K562 treated with DMSO at 1 percent for 12 hours (cell line): ENCODE measurements around the gene PSMB11. TPM values are rescaled to one million over a fixed set of nuclear protein-coding genes. Genes with fewer than 3 reads are reported as not detected.

Experiments used
- total RNA-seq: library from RNA; unstranded; fragments of 300-600 nt; gene quantifications from 2 replicates; pipeline ENCODE4 v1.2.3, GENCODE V29; 2022; ENCODE audit not compliant: insufficient read depth

The PSMB11 gene, protein sequence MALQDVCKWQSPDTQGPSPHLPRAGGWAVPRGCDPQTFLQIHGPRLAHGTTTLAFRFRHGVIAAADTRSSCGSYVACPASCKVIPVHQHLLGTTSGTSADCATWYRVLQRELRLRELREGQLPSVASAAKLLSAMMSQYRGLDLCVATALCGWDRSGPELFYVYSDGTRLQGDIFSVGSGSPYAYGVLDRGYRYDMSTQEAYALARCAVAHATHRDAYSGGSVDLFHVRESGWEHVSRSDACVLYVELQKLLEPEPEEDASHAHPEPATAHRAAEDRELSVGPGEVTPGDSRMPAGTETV
- not detected in 2 replicates for total RNA-seq

GRCh38 chr14:23042162-23042965 is at the start of gene PSMB11:
PSMB11 (plus strand) TSS chr14:23042212; CDS start chr14:23042226, 14 bp downstream.

DNA sequence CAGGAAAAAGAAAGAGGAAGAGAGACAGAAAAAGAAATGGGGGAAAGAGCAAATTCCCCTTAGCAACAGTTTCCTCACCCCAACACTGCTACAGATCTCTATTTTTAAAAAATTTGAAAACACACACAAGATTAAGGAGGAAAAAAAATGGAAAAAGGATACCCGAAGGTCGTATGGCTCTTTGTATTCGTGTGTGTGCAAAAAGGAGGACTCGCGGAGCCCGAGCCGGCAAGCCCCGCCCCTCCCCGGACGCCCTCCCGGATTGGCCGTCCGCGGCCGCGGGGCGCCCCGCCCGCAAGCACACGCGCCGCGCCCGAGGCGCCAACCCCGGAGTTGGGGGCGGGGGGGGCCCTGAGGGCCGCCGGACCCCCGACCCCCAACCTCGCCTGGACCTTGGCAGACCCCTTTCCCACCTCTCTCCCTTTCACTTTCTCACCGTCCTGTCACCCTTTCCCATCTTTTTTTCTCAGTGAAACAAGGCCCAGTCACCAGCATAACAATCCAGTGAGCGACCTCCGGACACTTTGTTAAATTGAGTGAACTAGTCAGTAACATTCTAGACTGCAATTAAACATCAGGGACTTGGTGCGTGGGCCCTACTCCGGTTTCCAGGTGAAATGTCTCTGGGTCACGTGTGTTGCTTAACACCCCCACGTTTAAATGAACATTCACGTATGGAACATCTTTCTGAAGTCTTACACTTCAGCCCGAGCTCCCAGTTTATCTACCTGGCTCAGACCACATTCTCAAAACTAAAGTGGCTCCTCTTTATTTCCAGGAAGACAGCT is 31.9 kb upstream of the PSMB11 start, which contains the start of gene C14orf93:
TSS of gene C14orf93 (minus strand) at position 205 of the 788 bp plus-strand sequence. CDS start 11,120 bp downstream, outside the sequence.

DNA sequence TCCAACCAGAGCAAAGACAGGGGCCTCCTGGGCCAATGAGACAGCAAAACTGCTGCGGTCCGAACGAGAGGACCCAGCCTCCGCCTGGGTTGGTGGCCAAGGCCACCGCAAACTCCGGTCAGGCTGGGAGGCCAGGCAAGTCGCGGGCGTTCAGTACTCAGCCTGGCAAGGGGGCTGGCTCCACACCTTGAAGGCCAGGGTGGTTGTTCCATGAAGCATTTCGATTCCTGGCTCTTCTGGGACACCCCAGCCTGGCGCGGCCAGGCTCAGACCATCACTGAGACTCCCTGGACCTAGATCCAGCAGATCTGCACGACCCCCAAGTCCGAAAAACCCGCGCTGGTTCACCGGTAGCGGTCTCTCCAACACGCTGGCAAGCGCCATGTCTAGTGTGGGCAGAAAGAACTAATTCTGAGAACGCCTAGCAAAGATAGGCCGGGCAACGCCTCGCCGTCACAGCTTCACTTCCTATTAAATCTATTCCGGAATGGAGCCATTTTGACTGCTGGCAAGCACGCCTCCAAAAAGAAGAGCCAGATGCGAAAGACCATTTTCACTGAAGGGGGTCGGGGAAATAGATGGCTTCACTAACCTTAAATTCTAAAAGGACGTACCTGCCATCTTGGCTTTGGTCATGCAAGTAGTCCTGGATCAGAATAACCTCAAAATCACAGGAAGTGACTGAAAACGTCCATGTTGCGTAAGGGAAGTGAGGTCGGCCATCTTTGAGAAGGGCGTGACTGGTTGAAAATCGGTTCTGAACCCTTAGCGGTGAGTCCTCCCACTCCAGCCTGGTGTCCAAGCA is 7.3 kb upstream of the PSMB11 start, which contains the start of gene PSMB5:
TSS of gene PSMB5 (minus strand) at position 403 of the 805 bp plus-strand sequence. CDS start at position 384, 19 bp downstream.

DNA sequence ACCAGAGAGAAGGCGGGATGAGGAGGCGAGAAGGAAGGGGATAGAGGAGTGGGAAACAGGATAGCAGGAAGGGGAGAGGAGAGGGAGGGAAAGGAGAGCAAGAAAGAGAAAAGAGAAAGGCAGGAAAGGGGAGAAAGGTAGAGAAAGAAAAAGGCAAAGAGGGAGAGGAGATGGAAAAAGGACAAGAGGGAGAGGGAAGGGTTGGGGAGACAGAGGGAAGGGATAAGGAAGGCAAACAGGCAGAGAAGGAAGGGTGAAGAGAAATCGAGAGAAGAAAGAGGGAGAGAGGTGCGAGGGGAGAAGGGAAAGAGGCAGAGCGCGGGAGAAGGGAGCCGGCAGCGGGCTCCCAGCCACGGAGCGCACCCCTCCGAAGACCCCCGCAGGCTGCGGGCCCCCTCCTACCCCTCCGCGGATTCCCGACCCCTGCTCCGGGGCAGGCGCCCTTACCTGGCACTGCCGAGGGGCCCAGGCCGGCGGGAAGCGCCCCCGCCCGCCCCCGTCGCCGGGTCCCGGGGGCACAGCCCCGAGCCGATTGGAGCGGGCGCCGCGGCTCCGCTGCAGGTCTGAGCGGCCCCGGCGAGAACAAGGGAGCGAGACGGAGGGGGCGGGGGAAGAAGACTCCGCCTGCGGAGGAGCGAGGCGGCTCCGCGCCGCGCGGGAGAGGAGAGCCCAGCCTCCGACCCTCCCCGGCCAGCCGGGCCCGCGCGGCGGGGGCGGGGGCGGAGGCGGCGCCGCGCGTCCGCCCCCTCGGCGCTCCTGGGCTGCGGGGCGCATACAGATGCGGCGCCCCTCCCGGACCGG is 15.1 kb downstream of the PSMB11 start, which contains the start of gene CDH24:
TSS of gene CDH24 (minus strand) at position 565 of the 801 bp plus-strand sequence. CDS start 1,787 bp downstream, outside the sequence.

Other genes starting within 250 kb of the PSMB11 start
- gene SLC7A7, start 226.8 kb upstream of the PSMB11 start, total RNA-seq = 0.51 TPM in 1 of 2 replicates, not detected in the other
- gene MRPL52, start 212.3 kb upstream of the PSMB11 start, total RNA-seq = 92.9 and 111 TPM in 2 replicates
- gene MMP14, start 205.6 kb upstream of the PSMB11 start, total RNA-seq = 5.2 and 5.9 TPM in 2 replicates
- gene LRP10, start 170.5 kb upstream of the PSMB11 start, total RNA-seq = 35.5 and 67.9 TPM in 2 replicates
- gene REM2, start 159.0 kb upstream of the PSMB11 start, total RNA-seq = 1.4 and 2.4 TPM in 2 replicates
- gene RBM23, start 123.1 kb upstream of the PSMB11 start, total RNA-seq = 33.5 and 55.8 TPM in 2 replicates
- 90.7 and 101 TPM in 2 replicates for gene PRMT5, start 112.8 kb upstream of the PSMB11 start, total RNA-seq
- gene HAUS4, start 85.1 kb upstream of the PSMB11 start, total RNA-seq = 103 and 107 TPM in 2 replicates
- gene AJUBA, start 59.7 kb upstream of the PSMB11 start, total RNA-seq = 11.3 and 16.2 TPM in 2 replicates
- 17.4 and 17.6 TPM in 2 replicates for gene C14orf93, start 32.1 kb upstream of the PSMB11 start, total RNA-seq
- gene PSMB5, start 7.3 kb upstream of the PSMB11 start, total RNA-seq = 115 and 148 TPM in 2 replicates
- gene CDH24, start 15.3 kb downstream of the PSMB11 start, total RNA-seq = 10.6 and 17.6 TPM in 2 replicates
- gene ACIN1, start 52.9 kb downstream of the PSMB11 start, total RNA-seq = 64.4 and 136 TPM in 2 replicates
- gene C14orf119, start 53.3 kb downstream of the PSMB11 start, total RNA-seq = 44.9 and 45.3 TPM in 2 replicates
- gene CIROP, start 62.8 kb downstream of the PSMB11 start, total RNA-seq = not detected in 2 replicates
- not detected in 2 replicates for gene CEBPE, start 77.0 kb downstream of the PSMB11 start, total RNA-seq
- 1.3 and 8.0 TPM in 2 replicates for gene SLC7A8, start 141.4 kb downstream of the PSMB11 start, total RNA-seq
- gene RNF212B, start 195.7 kb downstream of the PSMB11 start, total RNA-seq = not detected in 2 replicates
- 6.4 and 12.9 TPM in 2 replicates for gene HOMEZ, start 243.9 kb downstream of the PSMB11 start, total RNA-seq